IMR-90 (cell line): ENCODE data around the gene ZNF544. TPM values are rescaled to one million over a fixed set of nuclear protein-coding genes. Genes with fewer than 3 reads are reported as not detected.

Experiments used
- ATAC-seq: fragments of 200-7000 bp; cut with Tn5 transposase; 2 replicates; pipeline ENCODE4 v1.9.1; 2020; ENCODE audit warnings: low read depth, mild to moderate bottlenecking, moderate library complexity
- BruUV-seq: library from RNA; stranded (reverse); fragments of 400-500 nt; replicated peaks from 2 replicates; lab custom pipeline; 2021; lab: Mats Ljungman, UMichigan
- CTCF ChIA-PET: fragments of 300-600 bp; formaldehyde crosslinking; extraction: SDS; loops from one replicate; lab custom pipeline; 2021; ENCODE audit warnings: antibody characterized with exemption; lab: Yijun Ruan, JAX
- POLR2A ChIA-PET: fragments of 300-600 bp; sonication (Branson Sonifier 250); formaldehyde crosslinking; loops from one replicate; lab custom pipeline; 2022; ENCODE audit warnings: antibody characterized with exemption; ENCODE audit not compliant: unreplicated experiment; lab: Charles Lee
- DNase-seq: peaks from one replicate; pipeline ENCODE4 v3.0.0; 2013
- H2AFZ ChIP-seq: replicated peaks from 2 replicates; pipeline ENCODE3; 2013; ENCODE audit warnings: low read length, mild to moderate bottlenecking; ENCODE audit not compliant: poor library complexity
- H2AK5ac ChIP-seq: 2 replicates; pipeline ENCODE4 v1.6.1; 2013; ENCODE audit warnings: low read depth, low read length, inconsistent platforms
- H2AK9ac ChIP-seq: replicated peaks from 2 replicates; pipeline ENCODE3; 2013; ENCODE audit warnings: mild to moderate bottlenecking, low read depth, low read length, moderate library complexity; ENCODE audit not compliant: poor library complexity
- H2BK120ac ChIP-seq: 2 replicates; pipeline ENCODE4 v1.6.1; 2013; ENCODE audit warnings: low read depth, low read length, inconsistent platforms
- H2BK15ac ChIP-seq: 3 replicates; pipeline ENCODE4 v1.6.1; 2013; ENCODE audit warnings: low read depth, low read length, inconsistent platforms
- H2BK20ac ChIP-seq: 2 replicates; pipeline ENCODE4 v1.6.1; 2013; ENCODE audit warnings: low read depth, mild to moderate bottlenecking, inconsistent platforms, low read length, moderate library complexity
- H2BK5ac ChIP-seq: 2 replicates; pipeline ENCODE4 v1.6.1; 2013; ENCODE audit warnings: mild to moderate bottlenecking, low read depth, low read length, inconsistent platforms; ENCODE audit not compliant: poor library complexity, severe bottlenecking
- H3K14ac ChIP-seq: replicated peaks from 2 replicates; pipeline ENCODE4 v1.6.1; 2013; ENCODE audit warnings: low read depth, low read length, inconsistent platforms
- H3K18ac ChIP-seq: 2 replicates; pipeline ENCODE4 v1.6.1; 2013; ENCODE audit warnings: low read depth, low read length, control low read depth
- H3K23ac ChIP-seq: 2 replicates; pipeline ENCODE4 v1.6.1; 2013; ENCODE audit warnings: low read depth, low read length, inconsistent platforms
- H3K27ac ChIP-seq: 2 replicates; pipeline ENCODE4 v1.5.1; 2013; ENCODE audit warnings: mild to moderate bottlenecking, control low read depth, low read length; ENCODE audit not compliant: insufficient read depth
- H3K27me3 ChIP-seq: 2 replicates; pipeline ENCODE4 v1.6.1; 2013; ENCODE audit warnings: low read length; ENCODE audit not compliant: control insufficient read depth, insufficient read depth
- H3K36me3 ChIP-seq: 2 replicates; pipeline ENCODE4 v1.6.1; 2013; ENCODE audit warnings: low read length, mixed read lengths; ENCODE audit not compliant: control insufficient read depth, insufficient read depth
- H3K4ac ChIP-seq: 2 replicates; pipeline ENCODE4 v1.6.1; 2013; ENCODE audit warnings: low read depth, low read length, inconsistent platforms
- H3K4me1 ChIP-seq: 2 replicates; pipeline ENCODE4 v1.6.1; 2013; ENCODE audit warnings: low read length, mixed read lengths; ENCODE audit not compliant: control insufficient read depth, insufficient read depth
- H3K4me2 ChIP-seq: 2 replicates; pipeline ENCODE4 v1.6.1; 2013; ENCODE audit warnings: low read depth, mild to moderate bottlenecking, control low read depth, low read length, moderate library complexity
- H3K4me3 ChIP-seq: 2 replicates; pipeline ENCODE4 v1.5.1; 2013; ENCODE audit warnings: low read depth, mild to moderate bottlenecking, control low read depth, low read length, moderate library complexity; ENCODE audit not compliant: insufficient read depth
- H3K56ac ChIP-seq: 2 replicates; pipeline ENCODE4 v1.6.1; 2013; ENCODE audit warnings: low read length, inconsistent platforms; ENCODE audit not compliant: insufficient read depth; ENCODE audit errors: extremely low read depth
- H3K79me1 ChIP-seq, 2 experiments: 2 replicates each; pipeline ENCODE4 v1.6.1; 2013; ENCODE audit warnings: low read length in 2 of 2, inconsistent platforms in 1 of 2, low read depth in 1 of 2
- H3K9ac ChIP-seq: 2 replicates; pipeline ENCODE4 v1.6.1; 2013; ENCODE audit warnings: low read depth, low read length, control low read depth
- H3K9me1 ChIP-seq: 2 replicates; pipeline ENCODE4 v1.6.1; 2013; ENCODE audit warnings: low read length, inconsistent platforms; ENCODE audit not compliant: insufficient read depth
- H3K9me3 ChIP-seq: 2 replicates; pipeline ENCODE4 v1.6.1; 2013; ENCODE audit warnings: low read length; ENCODE audit not compliant: control insufficient read depth, insufficient read depth
- H4K20me1 ChIP-seq: 2 replicates; pipeline ENCODE4 v1.6.1; 2013; ENCODE audit warnings: low read length, inconsistent platforms; ENCODE audit not compliant: insufficient read depth
- H4K5ac ChIP-seq: 2 replicates; pipeline ENCODE4 v1.6.1; 2013; ENCODE audit warnings: mild to moderate bottlenecking, low read depth, low read length, control low read depth
- H4K8ac ChIP-seq, 2 experiments: 2 replicates each; pipeline ENCODE4 v1.6.1; 2013; ENCODE audit warnings: low read depth in 2 of 2, low read length in 2 of 2, control low read depth in 1 of 2, inconsistent platforms in 1 of 2
- H4K91ac ChIP-seq: 2 replicates; pipeline ENCODE4 v1.6.1; 2013; ENCODE audit warnings: low read depth, low read length, inconsistent platforms; ENCODE audit not compliant: insufficient read depth
- BHLHE40 ChIP-seq: fragments of 150-350 bp; IDR thresholded peaks from 2 replicates; pipeline ENCODE4 v1.6.1; 2016; ENCODE audit warnings: mild to moderate bottlenecking, low read depth, low read length
- CEBPB ChIP-seq: IDR thresholded peaks from 2 replicates; pipeline ENCODE4 v1.6.1; 2012; ENCODE audit warnings: low read depth, low read length, improper control_type of control experiment
- CHD1 ChIP-seq: IDR thresholded peaks from 2 replicates; pipeline ENCODE4 v1.6.1; 2012; ENCODE audit warnings: low read depth, low read length, improper control_type of control experiment
- MAFK ChIP-seq: IDR thresholded peaks from 2 replicates; pipeline ENCODE4 v1.6.1; 2012; ENCODE audit warnings: low read depth, low read length, improper control_type of control experiment
- MXI1 ChIP-seq: IDR thresholded peaks from 2 replicates; pipeline ENCODE4 v1.6.1; 2012; ENCODE audit warnings: low read depth, mild to moderate bottlenecking, low read length, moderate library complexity, borderline replicate concordance
- NFE2L2 ChIP-seq: fragments of 150-350 bp; IDR thresholded peaks from 2 replicates; pipeline ENCODE4 v1.6.1; 2016; ENCODE audit warnings: low read depth, mild to moderate bottlenecking, low read length
- POLR2A ChIP-seq: IDR thresholded peaks from 2 replicates; pipeline ENCODE4 v1.6.1; 2012; ENCODE audit warnings: mild to moderate bottlenecking, low read depth, low read length
- RAD21 ChIP-seq: IDR thresholded peaks from 2 replicates; pipeline ENCODE4 v1.6.1; 2012; ENCODE audit warnings: low read length, improper control_type of control experiment
- RCOR1 ChIP-seq: IDR thresholded peaks from 2 replicates; pipeline ENCODE4 v1.6.1; 2012; ENCODE audit warnings: mild to moderate bottlenecking, low read length, improper control_type of control experiment; ENCODE audit not compliant: insufficient replicate concordance
- RFX5 ChIP-seq: IDR thresholded peaks from 2 replicates; pipeline ENCODE4 v1.8.0; 2012; ENCODE audit warnings: low read depth, mild to moderate bottlenecking, low read length, moderate library complexity
- USF2 ChIP-seq: fragments of 150-350 bp; IDR thresholded peaks from 2 replicates; pipeline ENCODE4 v1.6.1; 2017; ENCODE audit warnings: mild to moderate bottlenecking, antibody characterized with exemption, low read length, low read depth
- WGBS, 2 experiments: methylation state at CpG; one replicate each; pipeline versions ENCODE4 v1.1.5 to v1.1.7; 2013; ENCODE audit warnings: missing lambda C conversion rate in 2 of 2; ENCODE audit not compliant: insufficient read length in 1 of 2; ENCODE audit errors: extremely low coverage in 2 of 2; 5-methylcytosine and 5-hydroxymethylcytosine counted together
- dilution Hi-C: fragments of 300-500 bp; cut with HindIII; formaldehyde crosslinking; loops from one replicate; pipeline ENCODE4 v1.14.3; 2018; ENCODE audit warnings: low sequenced_read_pairs; ENCODE audit not compliant: unreplicated experiment
- in situ Hi-C: fragments of 300-500 bp; cut with MboI; formaldehyde crosslinking; loops from 3 replicates; pipeline ENCODE4 v1.14.3; 2019; ENCODE audit warnings: low sequenced_read_pairs, inconsistent platforms, mixed read lengths
- intact Hi-C: fragments of 100-400 bp; cut with micrococcal nuclease; formaldehyde crosslinking; loops from 2 replicates; pipeline ENCODE4 v1.10.0; 2022
- polyA plus RNA-seq, 3 experiments: library from polyadenylated mRNA; depleted of rRNA; stranded (reverse); fragments of >200 nt; gene quantifications; 2 replicates each; pipeline ENCODE4 v1.2.3, GENCODE V29; 2012; ENCODE audit warnings: low replicate concordance in 1 of 3
- total RNA-seq: library from RNA; depleted of rRNA; stranded (reverse); fragments of >200 nt; gene quantifications from 2 replicates; pipeline ENCODE4 v1.2.3, GENCODE V29; 2012
- TF ChIP-seq, protein P1 (sequence below): conservative IDR thresholded peaks from 2 replicates; pipeline ENCODE4 v1.5.1; 2012; ENCODE audit warnings: mild to moderate bottlenecking, low read depth, low read length, improper control_type of control experiment
- TF ChIP-seq, protein P2 (sequence below): fragments of 150-350 bp; IDR thresholded peaks from 2 replicates; pipeline ENCODE4 v1.6.1; 2016; ENCODE audit warnings: low read depth, mild to moderate bottlenecking, low read length, moderate library complexity, borderline replicate concordance

Gene ZNF544
- total and polyA plus RNA-seq, 2 of the 4 experiments (the other 2 are of a cell fraction): 19.3 to 45.9 TPM

- Histone ChIP-seq H4K91ac (peak within 1 kb of the TSS; percentile 78), H3K27me3 (no peaks in the 10 kb centered on the region), H2AK5ac (peak within 1 kb of the TSS; percentile 71), H3K23ac (peak within 1 kb of the TSS; percentile 87), H3K18ac (no peak within 1 kb of the TSS), H3K36me3 (peaks cover 22% of the 10 kb centered on the region), H4K8ac (peak within 1 kb of the TSS; percentile 70 to 95), H3K4ac (peak within 1 kb of the TSS; percentile 90), H3K4me2 (peak within 1 kb of the TSS; percentile 87), H3K56ac (peak within 1 kb of the TSS; percentile 48; the same call in 1 of the 2 replicates), H3K79me1 (peaks cover 33 to 54% of the 10 kb centered on the region in 2 experiments), H4K5ac (peak within 1 kb of the TSS; percentile 60), H2AFZ (peak within 1 kb of the TSS; percentile 98), H3K9me1 (peaks cover 3% of the 10 kb centered on the region; the same call in 1 of the 2 replicates), H3K27ac (peak within 1 kb of the TSS; percentile 79), H3K14ac (peak within 1 kb of the TSS; percentile 91), H3K9me3 (no peaks in the 10 kb centered on the region; the same call in 1 of the 2 replicates), H2BK20ac (no peak within 1 kb of the TSS), H2BK120ac (no peak within 1 kb of the TSS; the same call in 1 of the 2 replicates), H2BK15ac (no peak within 1 kb of the TSS), H4K20me1 (no peaks in the 10 kb centered on the region), H2AK9ac (peak within 1 kb of the TSS; percentile 68), H3K4me3 (peak within 1 kb of the TSS; percentile 72), H3K9ac (peak within 1 kb of the TSS; percentile 83), H3K4me1 (peaks cover 2% of the 10 kb centered on the region; the same call in 1 of the 2 replicates), H2BK5ac (peak within 1 kb of the TSS; percentile 75)
- CTCF ChIA-PET: no interaction called here
- DNase-seq (peak; percentile 98), ATAC-seq (peak; percentile 99)
- POLR2A ChIA-PET: no interaction called here
- dilution Hi-C loops: no loop called here
- in situ Hi-C loops: no loop called here
- 0% methylated on average over 4 of the region's 55 CpGs; no CpG with 5 or more reads in 1 of the 2 experiments for WGBS, 2 experiments
- intact Hi-C loops: loop anchor here (5.0 kb wide), 1 partner anchor 212 kb away; the partner anchor contains the start of gene ZBTB45
- no TSS peak for BruUV-seq
- no peak for TF ChIP-seq MAFK
- peak; percentile 19; the same call in 1 of the 2 replicates for TF ChIP-seq MXI1
- TF ChIP-seq RFX5: no peak
- no peak; the same call in none of the 2 replicates for TF ChIP-seq RAD21
- TF ChIP-seq POLR2A: peak; percentile 94
- TF ChIP-seq, protein P1, sequence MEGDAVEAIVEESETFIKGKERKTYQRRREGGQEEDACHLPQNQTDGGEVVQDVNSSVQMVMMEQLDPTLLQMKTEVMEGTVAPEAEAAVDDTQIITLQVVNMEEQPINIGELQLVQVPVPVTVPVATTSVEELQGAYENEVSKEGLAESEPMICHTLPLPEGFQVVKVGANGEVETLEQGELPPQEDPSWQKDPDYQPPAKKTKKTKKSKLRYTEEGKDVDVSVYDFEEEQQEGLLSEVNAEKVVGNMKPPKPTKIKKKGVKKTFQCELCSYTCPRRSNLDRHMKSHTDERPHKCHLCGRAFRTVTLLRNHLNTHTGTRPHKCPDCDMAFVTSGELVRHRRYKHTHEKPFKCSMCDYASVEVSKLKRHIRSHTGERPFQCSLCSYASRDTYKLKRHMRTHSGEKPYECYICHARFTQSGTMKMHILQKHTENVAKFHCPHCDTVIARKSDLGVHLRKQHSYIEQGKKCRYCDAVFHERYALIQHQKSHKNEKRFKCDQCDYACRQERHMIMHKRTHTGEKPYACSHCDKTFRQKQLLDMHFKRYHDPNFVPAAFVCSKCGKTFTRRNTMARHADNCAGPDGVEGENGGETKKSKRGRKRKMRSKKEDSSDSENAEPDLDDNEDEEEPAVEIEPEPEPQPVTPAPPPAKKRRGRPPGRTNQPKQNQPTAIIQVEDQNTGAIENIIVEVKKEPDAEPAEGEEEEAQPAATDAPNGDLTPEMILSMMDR: no peak
- TF ChIP-seq BHLHE40: peak; percentile 72
- TF ChIP-seq USF2: peak; percentile 55; the same call in 1 of the 2 replicates
- TF ChIP-seq NFE2L2: no peak
- TF ChIP-seq RCOR1: no peak
- TF ChIP-seq CHD1: no peak
- no peak for TF ChIP-seq CEBPB
- TF ChIP-seq, protein P2, sequence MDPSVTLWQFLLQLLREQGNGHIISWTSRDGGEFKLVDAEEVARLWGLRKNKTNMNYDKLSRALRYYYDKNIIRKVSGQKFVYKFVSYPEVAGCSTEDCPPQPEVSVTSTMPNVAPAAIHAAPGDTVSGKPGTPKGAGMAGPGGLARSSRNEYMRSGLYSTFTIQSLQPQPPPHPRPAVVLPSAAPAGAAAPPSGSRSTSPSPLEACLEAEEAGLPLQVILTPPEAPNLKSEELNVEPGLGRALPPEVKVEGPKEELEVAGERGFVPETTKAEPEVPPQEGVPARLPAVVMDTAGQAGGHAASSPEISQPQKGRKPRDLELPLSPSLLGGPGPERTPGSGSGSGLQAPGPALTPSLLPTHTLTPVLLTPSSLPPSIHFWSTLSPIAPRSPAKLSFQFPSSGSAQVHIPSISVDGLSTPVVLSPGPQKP: peak; percentile 80; the same call in 1 of the 2 replicates
Observed at GRCh38 chr19:58305065-58305931, 76.6 kb downstream of the ZNF544 start, which contains the start of gene ERVK3-1. ERVK3-1 (plus strand) TSS chr19:58305377; CDS start chr19:58312169, 6,792 bp downstream.
